ENCODE results near the gene ACTL7B. TPM values are rescaled to one million over a fixed set of nuclear protein-coding genes. Genes with fewer than 3 reads are reported as not detected.
"Not testable (repeated sequence)": the region's sequence is repeated elsewhere in the genome, so short reads cannot be mapped to it uniquely, and the experiment has no call there.

The ACTL7B gene
- total RNA-seq, 3 donors from 2014 or later, result 0.19 TPM; not detected in 2

DNA sequence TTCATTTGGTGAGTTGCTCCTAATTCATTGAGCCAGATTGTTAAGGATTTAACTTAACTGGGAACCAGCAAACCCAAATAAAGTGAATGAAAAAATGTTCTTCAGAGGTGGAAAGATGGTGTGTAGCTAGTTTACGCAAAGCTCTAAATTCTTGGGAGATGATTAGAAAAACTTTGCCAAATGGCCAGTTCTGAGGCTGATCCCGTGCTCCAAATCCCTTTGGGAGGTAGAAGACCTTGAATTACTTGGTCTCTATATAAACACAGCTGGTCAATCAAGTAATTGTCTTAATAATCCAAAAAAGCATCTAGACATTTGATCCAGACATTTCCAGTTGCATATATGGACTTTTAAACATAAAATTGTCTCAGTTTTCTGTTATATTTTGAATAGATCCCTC, 11.4 kb downstream of the ACTL7B start:
- Mint-ChIP-seq H3K36me3 (ENCODE audit: insufficient read depth) (no peaks in the 10 kb centered on the region), H3K27me3 (ENCODE audit: low read depth) (no peaks in the 10 kb centered on the region), H3K4me3 (no peak overlapping the region), H3K9me3 (no peaks in the 10 kb centered on the region), H3K4me1 (ENCODE audit: low read depth) (peaks cover 11% of the 10 kb centered on the region)
- DNase-seq (no peak), ATAC-seq (no peak)

DNA sequence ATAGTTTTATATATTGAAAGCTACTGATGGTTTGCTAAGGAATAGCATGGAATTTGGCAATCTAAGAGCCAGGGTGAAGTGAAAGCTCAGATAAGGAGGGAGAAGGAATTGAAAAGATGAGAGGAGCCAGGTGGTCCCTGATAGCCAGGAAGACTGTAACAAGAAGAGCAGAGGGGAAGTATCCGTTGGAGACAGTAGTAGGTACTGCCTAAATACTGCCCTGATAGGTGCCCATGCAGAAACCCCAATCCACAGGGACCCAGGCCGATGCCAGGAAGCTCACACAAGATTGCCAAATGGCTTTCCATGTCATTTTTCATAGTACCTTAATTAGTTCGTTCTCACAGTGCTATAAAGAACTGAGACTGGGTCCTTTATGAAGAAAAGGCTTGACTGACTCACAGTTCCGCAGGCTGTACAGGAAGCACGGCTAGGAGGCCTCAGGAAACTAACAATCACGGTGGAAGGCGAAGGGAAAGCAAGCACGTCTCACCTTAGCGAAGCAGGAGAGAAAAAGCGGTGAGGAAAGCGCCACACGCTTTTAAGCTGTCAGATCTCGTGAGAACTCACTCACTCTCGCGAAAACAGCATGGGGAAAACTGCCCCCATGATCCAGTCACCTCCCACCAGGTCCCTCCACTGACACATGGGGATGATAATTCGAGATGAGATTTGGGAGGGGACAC, 13.0 kb downstream of the ACTL7B start:
- no peaks in the 10 kb centered on the region for H3K36me3 Mint-ChIP-seq (ENCODE audit: insufficient read depth)
- peak overlapping the region; percentile 13 for H3K4me3 Mint-ChIP-seq
- no peak for DNase-seq
- H3K9me3 Mint-ChIP-seq, result no peaks in the 10 kb centered on the region
- ATAC-seq, result no peak
- H3K4me1 Mint-ChIP-seq (ENCODE audit: low read depth), result peaks cover 11% of the 10 kb centered on the region
- no peaks in the 10 kb centered on the region for H3K27me3 Mint-ChIP-seq (ENCODE audit: low read depth)

DNA sequence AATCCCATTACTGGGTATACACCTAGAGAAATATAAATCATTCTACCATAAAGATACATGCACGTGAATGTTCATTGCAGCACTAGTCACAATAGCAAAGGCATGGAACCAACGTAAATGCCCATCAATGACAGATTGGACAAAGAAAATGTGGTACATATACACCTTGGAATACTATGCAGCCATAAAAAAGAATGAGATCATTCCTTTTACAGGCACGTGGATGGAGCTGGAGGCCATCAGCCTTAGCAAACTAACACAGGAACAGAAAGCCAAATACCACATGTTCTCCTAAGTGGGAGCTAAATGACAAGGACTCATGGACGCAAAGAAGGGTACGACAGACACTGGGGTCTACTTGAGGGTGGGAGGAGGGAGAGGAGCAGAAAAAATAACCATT, 16.2 kb downstream of the ACTL7B start:
- H3K4me1 Mint-ChIP-seq (ENCODE audit: low read depth), result peaks cover 11% of the 10 kb centered on the region
- not testable (repeated sequence) for H3K9me3 Mint-ChIP-seq; ATAC-seq; H3K4me3 Mint-ChIP-seq; H3K36me3 Mint-ChIP-seq (ENCODE audit: insufficient read depth); DNase-seq; H3K27me3 Mint-ChIP-seq (ENCODE audit: low read depth)

DNA sequence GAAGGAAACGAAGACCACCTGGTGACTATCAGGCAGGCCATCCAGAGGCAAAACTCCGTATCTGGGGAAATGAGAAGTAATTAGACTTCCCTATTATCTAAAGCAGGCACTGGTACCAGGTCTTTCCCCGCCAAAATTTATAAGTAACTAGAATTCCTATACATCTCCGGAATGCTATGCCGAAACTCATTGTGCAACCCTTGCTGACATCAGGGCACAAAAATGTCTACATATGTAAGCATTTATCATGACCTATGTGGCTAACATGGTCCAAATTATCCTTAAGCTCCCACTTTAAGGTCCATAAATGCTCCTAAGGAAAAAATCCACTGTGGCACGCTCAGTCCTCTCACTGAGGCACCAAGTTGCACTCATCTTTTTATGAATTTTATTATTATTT, 17.8 kb downstream of the ACTL7B start:
- Mint-ChIP-seq H3K27me3 (ENCODE audit: low read depth) (no peaks in the 10 kb centered on the region), H3K9me3 (no peaks in the 10 kb centered on the region)

DNA sequence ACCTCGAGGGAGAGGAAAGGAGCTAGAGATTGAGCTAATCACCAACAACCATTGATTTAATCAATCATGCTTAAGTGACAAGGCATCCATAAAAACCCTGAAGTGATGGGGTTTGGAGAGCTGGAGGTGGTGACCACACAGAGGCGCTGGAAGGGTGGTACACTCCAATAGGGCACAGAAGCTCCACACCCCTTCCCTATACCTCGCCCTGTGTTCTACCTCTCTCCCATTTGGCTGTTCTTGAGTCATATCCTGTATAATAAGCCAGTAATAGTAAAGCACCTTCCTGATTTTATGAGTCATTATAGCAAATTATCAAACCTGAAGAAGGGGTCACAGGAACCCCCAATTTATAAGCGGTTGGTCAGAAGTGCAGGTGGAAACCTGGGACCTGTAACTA, 18.3 kb downstream of the ACTL7B start:
- no peak overlapping the region for H3K4me3 Mint-ChIP-seq
- H3K9me3 Mint-ChIP-seq, result no peaks in the 10 kb centered on the region
- no peaks in the 10 kb centered on the region for H3K36me3 Mint-ChIP-seq (ENCODE audit: insufficient read depth)
- no peaks in the 10 kb centered on the region for H3K27me3 Mint-ChIP-seq (ENCODE audit: low read depth)
- peaks cover 4% of the 10 kb centered on the region for H3K4me1 Mint-ChIP-seq (ENCODE audit: low read depth)
- ATAC-seq, result no peak
- no peak for DNase-seq

More for the DNA sequence above, 17.8 kb downstream of the ACTL7B start:
- no peaks in the 10 kb centered on the region for H3K36me3 Mint-ChIP-seq (ENCODE audit: insufficient read depth)
- H3K4me3 Mint-ChIP-seq, result no peak overlapping the region
- DNase-seq (no peak), ATAC-seq (no peak)
- peaks cover 9% of the 10 kb centered on the region for H3K4me1 Mint-ChIP-seq (ENCODE audit: low read depth)

DNA sequence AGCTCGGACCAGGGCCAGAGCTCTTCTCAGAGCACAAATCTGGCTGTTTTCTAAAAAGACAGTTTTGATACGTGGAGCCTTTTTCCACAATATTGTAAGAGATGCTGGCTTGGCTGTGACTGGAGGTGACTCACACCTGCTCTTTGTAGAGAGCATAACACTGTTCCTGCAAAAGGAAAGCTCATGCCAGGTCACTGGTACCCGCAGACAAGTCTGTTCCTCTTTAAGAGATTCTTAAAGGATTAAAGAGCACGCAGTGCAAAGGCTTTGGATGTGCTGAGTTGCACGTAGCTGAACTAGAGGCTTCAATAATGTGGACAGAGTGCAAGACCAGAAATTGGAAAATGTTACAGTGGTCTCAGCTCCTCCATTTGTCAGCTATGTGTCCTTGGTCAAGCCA, 19.0 kb downstream of the ACTL7B start:
- Mint-ChIP-seq H3K27me3 (ENCODE audit: low read depth) (no peaks in the 10 kb centered on the region), H3K9me3 (no peaks in the 10 kb centered on the region), H3K4me3 (no peak overlapping the region), H3K36me3 (ENCODE audit: insufficient read depth) (no peaks in the 10 kb centered on the region), H3K4me1 (ENCODE audit: low read depth) (no peaks in the 10 kb centered on the region)
- DNase-seq (no peak), ATAC-seq (no peak)

DNA sequence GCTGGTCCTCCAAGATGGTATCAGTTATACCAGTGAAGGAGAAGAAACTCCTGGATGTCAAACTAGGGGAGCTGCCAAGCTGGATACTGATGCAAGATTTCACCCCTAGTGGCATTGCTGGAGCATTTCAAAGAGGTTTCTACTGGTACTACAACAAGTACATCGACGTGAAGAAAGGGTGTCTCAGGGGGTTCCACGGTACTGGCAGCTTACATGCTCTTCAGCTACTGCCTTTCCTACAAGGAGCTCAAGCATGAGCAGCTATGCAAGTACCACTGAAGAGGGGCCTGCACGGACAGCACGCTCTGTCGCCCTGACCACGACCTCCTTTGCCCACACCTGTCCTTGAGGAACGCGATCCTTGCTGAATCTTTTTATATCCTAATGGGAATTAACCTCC, 19.5 kb downstream of the ACTL7B start:
- ATAC-seq (no peak), DNase-seq (no peak)
- H3K27me3 Mint-ChIP-seq (ENCODE audit: low read depth), result no peaks in the 10 kb centered on the region
- no peaks in the 10 kb centered on the region for H3K36me3 Mint-ChIP-seq (ENCODE audit: insufficient read depth)
- H3K9me3 Mint-ChIP-seq, result no peaks in the 10 kb centered on the region
- no peaks in the 10 kb centered on the region for H3K4me1 Mint-ChIP-seq (ENCODE audit: low read depth)
- H3K4me3 Mint-ChIP-seq, result no peak overlapping the region

DNA sequence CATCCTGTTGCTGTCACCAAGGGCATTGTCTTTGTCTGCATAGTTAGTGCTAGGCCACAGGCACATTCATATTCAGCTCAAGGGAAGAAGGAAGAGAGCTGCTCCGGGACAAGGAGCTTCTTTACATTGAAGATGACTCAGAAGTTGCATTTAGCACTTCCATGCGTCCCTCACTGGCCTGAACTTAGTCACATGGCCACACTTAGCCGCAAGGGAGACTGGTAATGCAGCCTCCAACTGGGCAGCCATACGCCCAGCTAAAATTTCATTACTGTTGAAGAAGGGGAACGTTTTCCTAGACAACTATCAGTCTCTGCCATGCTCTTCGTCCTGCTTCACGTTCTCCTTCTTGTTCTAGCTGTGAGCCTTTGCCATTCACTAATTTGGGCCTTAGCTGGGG, 20.0 kb downstream of the ACTL7B start:
- Mint-ChIP-seq H3K9me3 (no peaks in the 10 kb centered on the region), H3K4me1 (ENCODE audit: low read depth) (no peaks in the 10 kb centered on the region), H3K27me3 (ENCODE audit: low read depth) (no peaks in the 10 kb centered on the region), H3K4me3 (no peak overlapping the region), H3K36me3 (ENCODE audit: insufficient read depth) (no peaks in the 10 kb centered on the region)
- DNase-seq (no peak), ATAC-seq (no peak)

DNA sequence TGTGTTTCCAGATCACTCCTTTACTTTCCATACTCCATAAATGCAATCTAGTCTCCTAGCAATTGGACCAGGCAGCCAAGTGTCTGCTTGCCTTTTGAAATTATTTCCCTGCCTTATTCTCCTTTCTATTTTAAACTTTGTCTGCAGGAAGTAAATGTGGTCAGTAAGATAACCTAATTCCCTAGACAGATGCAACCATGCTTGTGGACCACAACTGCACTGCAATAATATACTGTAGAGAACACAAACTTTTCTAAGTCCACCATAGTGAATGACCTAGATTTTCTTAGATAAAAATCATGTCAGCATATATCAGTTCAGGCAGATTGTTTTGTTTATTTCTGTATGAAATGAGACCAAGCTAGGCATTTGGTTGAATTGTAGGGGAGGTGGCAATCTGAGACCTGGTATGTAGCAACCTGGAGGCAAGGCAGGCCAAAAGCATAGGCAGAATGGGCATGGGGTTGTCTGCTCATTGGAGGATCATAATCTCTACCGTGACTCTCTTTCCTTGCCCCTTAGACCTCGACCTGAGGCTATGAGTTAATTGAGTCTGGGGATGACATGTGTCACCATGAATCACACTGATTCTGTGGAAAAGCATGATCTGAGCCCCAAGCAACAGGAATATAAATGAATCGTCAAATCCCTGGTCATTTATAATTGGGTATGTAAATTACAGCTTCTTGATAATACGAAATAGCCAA, 20.7 kb downstream of the ACTL7B start:
- H3K4me1 Mint-ChIP-seq (ENCODE audit: low read depth), result no peaks in the 10 kb centered on the region
- no peaks in the 10 kb centered on the region for H3K9me3 Mint-ChIP-seq
- H3K36me3 Mint-ChIP-seq (ENCODE audit: insufficient read depth), result no peaks in the 10 kb centered on the region
- ATAC-seq, result no peak
- H3K4me3 Mint-ChIP-seq, result no peak overlapping the region
- no peak for DNase-seq
- no peaks in the 10 kb centered on the region for H3K27me3 Mint-ChIP-seq (ENCODE audit: low read depth)

DNA sequence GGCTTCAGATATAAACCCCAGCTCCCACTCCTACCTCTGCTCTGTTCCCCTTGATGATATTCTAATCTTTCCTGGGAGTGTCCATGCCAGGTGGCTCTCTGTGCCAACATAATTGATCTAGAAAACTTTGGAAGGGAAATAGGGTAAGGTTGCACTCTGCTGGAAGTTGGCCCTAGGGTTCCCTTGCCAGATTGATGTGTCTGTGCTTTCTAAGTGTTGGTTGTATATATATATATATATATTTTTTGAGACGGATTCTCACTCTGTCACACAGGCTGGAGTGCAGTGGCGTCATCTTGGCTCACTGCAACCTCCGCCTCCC, 23.6 kb downstream of the ACTL7B start:
- ATAC-seq (no peak), DNase-seq (no peak)
- Mint-ChIP-seq H3K27me3 (ENCODE audit: low read depth) (no peaks in the 10 kb centered on the region), H3K4me3 (no peak overlapping the region), H3K9me3 (no peaks in the 10 kb centered on the region), H3K4me1 (ENCODE audit: low read depth) (no peaks in the 10 kb centered on the region), H3K36me3 (ENCODE audit: insufficient read depth) (no peaks in the 10 kb centered on the region)

DNA sequence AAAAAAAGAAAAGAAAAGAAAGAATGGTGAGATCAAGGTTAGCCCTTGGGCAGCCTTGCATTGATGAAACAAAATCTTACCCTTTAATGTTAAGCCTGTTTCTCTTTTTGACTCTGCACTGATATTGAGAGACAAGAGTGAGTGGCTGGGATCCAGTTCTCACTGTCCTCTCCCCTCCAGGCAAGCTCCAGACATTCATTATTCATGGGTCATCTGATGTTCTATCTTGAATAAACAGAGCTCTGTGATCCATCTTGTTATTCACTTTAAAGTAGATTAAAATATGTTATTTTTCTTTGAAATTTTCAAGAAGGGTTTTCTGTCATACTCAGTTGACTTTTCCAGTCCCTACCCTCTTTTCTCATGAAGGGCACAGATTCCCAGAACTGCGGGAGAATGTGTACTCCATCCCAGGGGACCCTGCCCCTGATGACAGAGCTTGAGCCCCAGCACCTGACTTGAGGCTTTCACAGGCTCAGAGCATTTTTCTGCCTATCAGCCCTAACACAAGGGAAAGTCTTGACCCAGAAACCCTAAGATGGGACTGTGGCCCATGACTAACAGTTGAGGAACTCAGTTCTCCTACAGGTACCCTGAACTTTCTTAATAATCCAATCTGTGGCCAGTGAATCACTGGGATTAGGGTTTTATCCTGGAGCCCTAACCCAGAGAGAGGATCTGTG, 24.1 kb downstream of the ACTL7B start:
- no peaks in the 10 kb centered on the region for H3K9me3 Mint-ChIP-seq
- no peak for ATAC-seq
- no peak overlapping the region for H3K4me3 Mint-ChIP-seq
- no peaks in the 10 kb centered on the region for H3K4me1 Mint-ChIP-seq (ENCODE audit: low read depth)
- DNase-seq, result no peak
- no peaks in the 10 kb centered on the region for H3K27me3 Mint-ChIP-seq (ENCODE audit: low read depth)
- H3K36me3 Mint-ChIP-seq (ENCODE audit: insufficient read depth), result no peaks in the 10 kb centered on the region

DNA sequence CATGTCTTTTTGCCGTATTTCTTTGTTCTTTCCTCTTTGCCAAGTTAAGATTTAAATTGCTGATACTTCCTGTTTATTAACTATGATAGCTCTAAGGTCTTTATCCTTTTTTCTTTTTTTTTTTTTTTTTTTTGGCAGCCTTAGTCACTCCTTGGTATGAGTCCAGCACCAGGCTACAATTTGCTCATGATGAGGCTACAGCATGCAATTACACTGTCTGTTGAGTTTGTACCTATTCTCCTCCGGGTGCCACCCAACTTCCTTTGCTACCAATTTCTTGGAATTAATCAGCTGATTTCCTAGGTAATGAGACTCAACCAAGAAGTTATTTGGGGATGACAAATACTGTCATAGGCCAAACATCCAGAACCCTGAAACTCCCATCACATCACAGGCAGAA, 25.5 kb downstream of the ACTL7B start:
- Mint-ChIP-seq H3K4me3 (no peak overlapping the region), H3K4me1 (ENCODE audit: low read depth) (no peaks in the 10 kb centered on the region), H3K27me3 (ENCODE audit: low read depth) (peaks cover 3% of the 10 kb centered on the region), H3K36me3 (ENCODE audit: insufficient read depth) (no peaks in the 10 kb centered on the region), H3K9me3 (no peaks in the 10 kb centered on the region)
- DNase-seq, result no peak
- no peak for ATAC-seq

DNA sequence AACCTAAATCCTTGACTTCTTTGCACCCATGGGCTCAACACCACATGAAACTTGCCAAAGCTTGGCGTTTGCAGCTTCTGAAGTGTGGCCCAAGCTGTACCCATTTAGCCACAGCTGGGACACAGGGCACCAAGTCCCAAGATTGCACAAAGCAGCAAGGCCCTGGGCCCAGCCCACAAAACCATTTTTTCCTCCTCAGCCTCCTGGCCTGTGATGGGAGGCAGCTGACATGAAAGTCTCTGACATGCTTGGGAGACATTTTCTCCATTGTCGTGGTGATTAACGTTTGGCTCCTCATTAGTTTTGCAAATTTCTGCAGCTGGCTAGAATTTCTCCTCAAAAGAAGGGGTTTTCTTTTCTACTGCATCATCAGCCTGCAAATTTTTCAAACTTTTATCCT, 32.0 kb downstream of the ACTL7B start:
- Mint-ChIP-seq H3K36me3 (ENCODE audit: insufficient read depth) (peaks cover 3% of the 10 kb centered on the region), H3K27me3 (ENCODE audit: low read depth) (peaks cover 6% of the 10 kb centered on the region), H3K9me3 (peaks cover 12% of the 10 kb centered on the region), H3K4me1 (ENCODE audit: low read depth) (no peaks in the 10 kb centered on the region), H3K4me3 (no peak overlapping the region)
- ATAC-seq (no peak), DNase-seq (no peak)

DNA sequence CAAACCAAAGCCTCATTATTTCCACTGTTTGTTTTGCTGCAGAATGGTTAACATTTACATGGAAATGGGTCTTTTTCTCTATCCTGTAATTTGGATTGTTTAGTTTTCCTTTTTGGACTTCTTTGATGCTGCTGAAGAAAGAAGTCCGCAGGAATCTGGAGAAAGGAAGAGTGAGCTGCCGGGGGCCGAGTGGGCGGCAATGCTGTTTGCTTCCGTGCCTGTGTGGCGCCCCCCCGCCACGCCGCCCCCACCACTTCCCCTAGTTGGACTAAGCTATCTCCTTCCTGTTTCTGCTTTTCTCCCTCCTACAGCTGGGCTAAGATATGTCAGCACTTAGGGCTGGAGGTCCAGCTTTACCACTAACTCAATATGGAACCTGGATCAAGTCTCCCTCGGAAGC, 39.7 kb downstream of the ACTL7B start:
- Mint-ChIP-seq H3K27me3 (ENCODE audit: low read depth) (peaks cover 25% of the 10 kb centered on the region), H3K36me3 (ENCODE audit: insufficient read depth) (no peaks in the 10 kb centered on the region), H3K4me3 (no peak overlapping the region), H3K9me3 (no peaks in the 10 kb centered on the region), H3K4me1 (ENCODE audit: low read depth) (no peaks in the 10 kb centered on the region)
- no peak for ATAC-seq
- no peak for DNase-seq

DNA sequence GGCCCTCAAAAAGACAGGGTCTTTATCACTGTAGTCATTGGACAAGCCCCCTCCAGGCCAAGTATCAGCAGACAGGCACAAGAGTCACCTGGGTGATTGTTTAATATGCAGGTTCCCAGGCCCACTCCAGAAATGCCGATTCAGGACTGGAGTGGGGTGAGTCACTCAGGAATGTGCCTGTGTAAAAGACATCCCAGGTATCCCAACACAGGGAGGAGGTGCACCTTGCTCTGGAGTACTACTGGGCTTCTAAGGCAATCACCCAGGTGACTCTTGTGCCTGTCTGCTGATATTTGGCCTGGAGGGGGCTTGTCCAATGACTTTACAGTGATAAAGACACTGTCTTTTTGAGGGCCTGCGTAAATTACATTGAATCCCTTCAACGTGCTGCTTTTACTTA, 40.6 kb downstream of the ACTL7B start:
- H3K27me3 Mint-ChIP-seq (ENCODE audit: low read depth), result peaks cover 25% of the 10 kb centered on the region
- no peaks in the 10 kb centered on the region for H3K9me3 Mint-ChIP-seq
- ATAC-seq (no peak), DNase-seq (no peak)
- H3K4me3 Mint-ChIP-seq, result no peak overlapping the region
- no peaks in the 10 kb centered on the region for H3K4me1 Mint-ChIP-seq (ENCODE audit: low read depth)
- H3K36me3 Mint-ChIP-seq (ENCODE audit: insufficient read depth), result no peaks in the 10 kb centered on the region

Measured in activated T-cell treated with anti-CD3 and anti-CD28 coated beads, Interleukin-2, amount 50 U/mL, for 4 hours (primary cell).